ENCODE results near the gene HIC2.
A peak's percentile ranks its signal among the peaks of the same experiment; 100 is the strongest.
"Not testable (repeated sequence)": the region's sequence is repeated elsewhere in the genome, so short reads cannot be mapped to it uniquely, and the experiment has no call there.

Gene HIC2

DNA sequence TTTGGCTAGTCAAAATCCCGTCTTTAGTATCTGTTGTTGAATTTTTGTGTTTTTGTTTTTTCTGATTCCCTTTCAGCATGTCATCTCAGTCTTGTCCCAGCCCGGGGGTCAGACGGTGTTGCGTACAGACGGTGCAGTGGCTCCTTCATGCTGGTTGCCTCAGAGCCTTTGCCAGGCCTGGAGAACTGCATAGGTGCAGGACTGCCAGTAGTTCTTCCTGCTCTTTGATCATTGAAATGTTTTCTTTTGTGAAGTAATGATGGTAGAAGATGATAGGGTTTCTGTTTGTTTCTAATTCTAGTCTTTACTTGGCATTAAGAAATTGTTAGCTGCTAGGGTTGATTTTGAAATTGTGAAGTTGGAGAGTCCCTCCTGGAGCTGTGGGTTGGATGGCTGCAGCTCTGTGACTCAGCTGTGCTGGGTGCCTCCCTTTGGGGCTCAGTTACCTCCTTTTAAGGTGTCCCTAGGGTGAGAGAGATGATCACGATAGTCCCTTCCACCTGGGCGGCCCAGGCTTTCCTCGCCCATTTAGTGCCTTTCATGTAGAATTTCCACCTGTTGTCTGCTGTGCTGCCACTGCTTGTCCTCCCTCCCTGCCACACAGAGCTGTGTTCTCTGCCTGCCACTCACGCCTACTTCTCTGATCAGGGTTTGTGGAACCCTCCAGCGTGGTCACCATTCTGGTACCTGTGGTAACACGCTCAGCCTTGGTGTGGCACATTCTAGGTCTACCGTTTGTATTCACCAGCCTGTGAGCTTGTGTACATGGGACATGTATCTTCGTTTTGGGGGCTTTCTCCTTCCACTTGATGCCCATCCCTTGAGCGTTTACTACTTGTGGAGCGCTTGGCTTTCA, 17.4 kb downstream of the HIC2 start:
- DNase-seq (ENCODE audit: low spot score); FAIRE-seq: not testable (repeated sequence)

GRCh38 chr22:21435998-21436810, 19.0 kb downstream of the HIC2 start:
- not testable (repeated sequence) for DNase-seq (ENCODE audit: low spot score)
- peak; percentile 75 for FAIRE-seq

DNA sequence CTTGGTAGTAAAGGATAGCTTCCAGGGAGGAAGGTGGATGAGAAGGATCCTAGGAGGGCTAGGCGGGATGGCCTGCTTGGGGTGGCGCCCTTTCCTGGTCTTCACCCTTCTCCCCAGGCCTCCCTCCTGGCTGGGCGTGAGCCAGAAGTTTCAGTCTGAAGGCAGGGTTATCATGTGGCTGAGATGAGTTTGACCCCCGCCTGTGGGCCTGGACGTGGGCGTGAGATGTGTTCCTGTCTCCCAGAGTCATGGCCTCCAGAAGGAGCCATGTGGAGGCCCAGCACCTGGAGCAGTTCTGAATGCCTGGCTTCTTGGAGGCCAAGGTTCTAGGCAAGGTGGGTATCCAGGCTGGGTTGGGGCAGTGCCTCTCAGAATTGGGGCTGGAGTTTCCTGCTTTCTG, 20.8 kb downstream of the HIC2 start:
- not testable (repeated sequence) for DNase-seq (ENCODE audit: low spot score); FAIRE-seq

- not testable (repeated sequence) for DNase-seq (ENCODE audit: low spot score); FAIRE-seq
These were observed 23.0 kb downstream of the HIC2 start for GRCh38 chr22:21440018-21440636.

GRCh38 chr22:21440676-21441075, 23.5 kb downstream of the HIC2 start:
- not testable (repeated sequence) for FAIRE-seq

GRCh38 chr22:21441170-21441569, 24.0 kb downstream of the HIC2 start:
- FAIRE-seq; DNase-seq (ENCODE audit: low spot score): not testable (repeated sequence)

More at GRCh38 chr22:21440676-21441075, 23.5 kb downstream of the HIC2 start:
- DNase-seq (ENCODE audit: low spot score), result not testable (repeated sequence)

GRCh38 chr22:21442123-21442522, 25.0 kb downstream of the HIC2 start:
- not testable (repeated sequence) for DNase-seq (ENCODE audit: low spot score); FAIRE-seq

DNA sequence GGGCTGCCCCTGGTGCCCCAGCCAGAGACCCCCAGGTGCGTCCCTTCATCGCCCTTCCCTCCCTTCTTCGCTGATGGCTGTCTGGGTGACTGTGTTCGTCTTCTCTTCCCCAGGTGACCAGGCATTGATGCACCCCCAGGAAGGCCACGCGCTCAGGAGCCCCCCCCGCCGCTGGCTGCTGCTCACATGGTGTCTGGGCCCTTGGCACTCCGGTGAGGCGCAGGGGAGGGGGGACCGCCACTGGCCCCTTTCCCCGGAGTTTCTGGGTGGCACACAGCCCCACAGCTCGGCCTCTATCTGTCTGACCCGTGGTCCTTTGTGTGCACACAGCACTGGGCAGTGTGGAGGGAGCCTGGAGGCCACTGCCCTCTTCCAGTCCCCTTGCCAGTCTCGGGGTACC, 25.5 kb downstream of the HIC2 start:
- DNase-seq (ENCODE audit: low spot score); FAIRE-seq: not testable (repeated sequence)

DNA sequence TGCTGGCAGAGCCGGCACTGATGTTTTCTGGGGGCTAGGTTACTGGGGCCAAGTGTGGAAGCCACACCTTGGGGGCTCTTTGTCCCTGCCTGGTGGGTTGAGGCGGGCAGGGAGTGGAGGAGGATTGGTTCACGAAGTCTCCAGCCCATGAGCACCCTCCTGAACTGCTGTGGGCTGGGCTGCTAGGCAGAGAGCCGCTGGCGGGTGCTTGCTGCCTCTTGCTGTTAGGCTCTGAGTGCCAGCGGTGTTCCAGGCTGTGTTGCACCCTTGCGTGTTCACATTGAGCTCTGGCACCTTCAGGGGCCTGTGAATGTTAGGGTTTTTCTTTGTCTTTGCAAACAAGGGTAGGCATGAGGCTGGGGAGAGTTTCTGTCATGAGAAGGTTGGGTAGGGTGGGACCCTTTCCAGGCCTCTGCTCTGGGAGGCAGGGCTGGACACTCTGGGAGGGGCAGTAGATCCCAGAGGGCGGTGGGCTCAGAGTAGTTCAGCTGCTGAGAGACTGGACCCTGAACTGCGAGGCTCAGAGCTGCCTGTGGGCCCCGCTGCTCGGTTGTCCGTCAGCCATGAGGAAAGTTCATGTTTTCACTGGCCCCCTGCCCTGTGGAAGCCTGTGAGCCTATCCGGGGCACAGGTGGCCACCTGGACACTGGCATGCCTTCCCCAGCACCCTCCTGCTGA, 26.0 kb downstream of the HIC2 start:
- DNase-seq (ENCODE audit: low spot score) (no peak), FAIRE-seq (no peak)

DNA sequence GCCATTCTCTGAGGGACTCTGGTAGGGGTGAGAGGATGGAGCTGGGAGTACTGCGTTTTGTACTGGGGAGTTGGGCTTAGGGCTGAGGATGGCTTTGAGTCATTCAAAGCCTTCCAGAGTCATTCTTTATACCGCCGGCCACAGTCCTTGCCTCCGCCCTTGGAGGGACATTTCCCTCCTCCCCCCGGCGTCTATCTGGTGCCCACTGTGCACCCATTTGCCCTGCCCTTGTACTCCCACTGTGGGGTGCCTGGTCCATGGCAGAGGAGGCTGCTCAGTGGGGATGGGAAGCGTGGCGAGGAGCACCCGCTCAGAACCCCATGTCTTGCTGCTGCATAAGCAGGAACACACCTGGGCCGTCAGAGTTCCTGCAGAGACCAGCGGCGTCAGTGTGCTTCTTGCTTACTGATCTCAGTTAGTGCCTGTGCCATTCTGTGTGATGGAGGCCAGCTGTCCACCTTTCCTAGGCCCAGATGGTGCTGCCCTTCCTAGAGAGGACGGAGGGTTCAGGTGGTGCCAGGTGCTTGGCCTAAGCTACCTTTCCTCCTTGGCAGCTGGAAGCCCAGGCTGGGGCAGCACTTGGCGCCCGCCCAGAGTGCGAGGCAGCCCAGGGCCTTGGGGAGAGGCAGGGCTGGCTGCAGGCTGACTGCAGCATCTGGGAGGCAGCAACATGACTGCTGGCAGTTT, 26.7 kb downstream of the HIC2 start:
- FAIRE-seq, result no peak

GRCh38 chr22:21444701-21445436, 27.7 kb downstream of the HIC2 start:
- DNase-seq (ENCODE audit: low spot score), result no peak
- FAIRE-seq, result no peak

More for the DNA sequence above, 26.7 kb downstream of the HIC2 start:
- no peak for DNase-seq (ENCODE audit: low spot score)

DNA sequence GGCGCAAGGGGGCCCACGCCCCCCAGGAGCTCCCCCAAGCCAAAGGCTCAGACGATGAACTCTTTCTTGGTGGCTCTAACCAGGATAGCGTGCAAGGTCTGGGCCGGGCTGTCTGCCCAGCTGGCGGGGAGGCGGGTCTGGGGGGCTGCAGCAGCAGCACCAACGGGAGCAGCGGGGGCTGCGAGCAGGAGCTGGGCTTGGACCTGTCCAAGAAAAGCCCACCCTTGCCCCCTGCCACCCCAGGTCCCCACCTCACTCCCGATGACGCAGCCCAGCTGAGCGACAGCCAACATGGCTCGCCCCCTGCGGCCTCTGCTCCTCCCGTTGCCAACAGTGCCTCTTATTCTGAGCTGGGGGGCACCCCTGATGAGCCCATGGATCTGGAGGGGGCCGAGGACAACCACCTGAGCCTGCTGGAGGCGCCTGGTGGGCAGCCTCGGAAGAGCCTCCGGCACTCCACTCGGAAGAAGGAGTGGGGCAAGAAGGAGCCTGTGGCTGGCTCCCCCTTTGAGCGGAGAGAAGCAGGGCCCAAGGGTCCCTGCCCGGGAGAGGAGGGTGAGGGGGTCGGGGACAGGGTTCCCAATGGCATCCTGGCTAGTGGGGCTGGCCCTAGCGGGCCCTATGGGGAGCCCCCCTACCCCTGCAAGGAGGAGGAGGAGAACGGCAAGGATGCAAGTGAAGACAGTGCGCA, 28.4 kb downstream of the HIC2 start:
- FAIRE-seq (no peak), DNase-seq (ENCODE audit: low spot score) (no peak)

DNA sequence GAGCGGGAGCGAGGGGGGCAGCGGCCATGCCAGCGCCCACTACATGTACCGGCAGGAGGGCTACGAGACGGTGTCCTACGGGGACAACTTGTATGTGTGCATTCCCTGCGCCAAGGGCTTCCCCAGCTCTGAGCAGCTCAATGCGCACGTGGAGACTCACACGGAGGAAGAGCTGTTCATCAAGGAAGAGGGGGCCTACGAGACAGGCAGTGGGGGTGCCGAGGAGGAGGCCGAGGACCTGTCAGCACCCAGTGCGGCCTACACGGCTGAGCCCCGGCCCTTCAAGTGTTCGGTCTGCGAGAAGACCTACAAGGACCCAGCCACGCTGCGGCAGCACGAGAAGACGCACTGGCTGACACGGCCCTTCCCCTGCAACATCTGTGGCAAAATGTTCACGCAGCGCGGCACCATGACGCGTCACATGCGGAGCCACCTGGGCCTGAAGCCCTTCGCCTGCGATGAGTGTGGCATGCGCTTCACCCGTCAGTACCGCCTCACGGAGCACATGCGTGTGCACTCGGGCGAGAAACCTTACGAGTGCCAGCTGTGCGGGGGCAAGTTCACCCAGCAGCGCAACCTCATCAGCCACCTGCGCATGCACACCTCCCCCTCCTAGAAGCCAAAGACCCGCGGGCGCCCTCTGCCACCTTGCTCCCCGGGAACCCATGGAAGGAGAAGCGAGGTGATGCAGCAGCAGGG, 29.1 kb downstream of the HIC2 start:
- no peak for FAIRE-seq

GRCh38 chr22:21446827-21447690, 29.9 kb downstream of the HIC2 start:
- no peak for FAIRE-seq
- DNase-seq (ENCODE audit: low spot score), result no peak

More for the DNA sequence above, 29.1 kb downstream of the HIC2 start:
- no peak for DNase-seq (ENCODE audit: low spot score)

DNA sequence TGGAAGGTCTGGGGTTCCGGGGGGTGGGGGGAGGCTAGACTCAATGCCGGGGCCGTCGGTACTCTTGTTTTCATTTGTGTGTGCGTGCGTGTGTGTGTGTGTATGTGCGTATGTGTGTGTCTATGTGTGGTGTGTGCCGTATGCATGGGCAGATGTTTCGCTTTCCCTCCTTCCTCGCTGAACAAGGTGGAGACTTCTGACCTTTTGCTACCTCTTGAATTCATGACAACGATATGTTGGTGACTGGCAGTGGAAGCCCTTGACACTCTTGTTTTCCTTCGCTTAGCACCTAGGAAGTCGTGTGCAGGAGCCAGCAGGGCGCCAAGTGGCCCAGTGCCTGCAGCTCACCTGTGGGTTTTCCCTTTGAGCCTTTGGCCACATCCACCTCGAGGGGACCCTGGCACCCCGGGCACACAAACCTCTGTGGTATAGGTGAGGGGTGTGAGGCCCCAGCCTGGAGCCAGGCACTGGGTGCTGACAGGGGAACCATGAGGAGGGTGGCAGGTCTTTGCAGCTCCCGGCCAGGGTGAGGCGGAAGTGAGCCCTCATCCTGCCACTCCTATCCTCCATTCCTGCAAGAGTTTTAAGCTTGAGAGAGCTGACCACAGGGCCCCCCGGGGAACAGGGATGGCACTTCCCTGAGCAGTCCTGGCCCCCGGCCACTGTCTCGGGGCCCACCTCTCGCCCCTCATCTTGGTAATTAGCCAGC, 30.7 kb downstream of the HIC2 start:
- no peak for DNase-seq (ENCODE audit: low spot score)

DNA sequence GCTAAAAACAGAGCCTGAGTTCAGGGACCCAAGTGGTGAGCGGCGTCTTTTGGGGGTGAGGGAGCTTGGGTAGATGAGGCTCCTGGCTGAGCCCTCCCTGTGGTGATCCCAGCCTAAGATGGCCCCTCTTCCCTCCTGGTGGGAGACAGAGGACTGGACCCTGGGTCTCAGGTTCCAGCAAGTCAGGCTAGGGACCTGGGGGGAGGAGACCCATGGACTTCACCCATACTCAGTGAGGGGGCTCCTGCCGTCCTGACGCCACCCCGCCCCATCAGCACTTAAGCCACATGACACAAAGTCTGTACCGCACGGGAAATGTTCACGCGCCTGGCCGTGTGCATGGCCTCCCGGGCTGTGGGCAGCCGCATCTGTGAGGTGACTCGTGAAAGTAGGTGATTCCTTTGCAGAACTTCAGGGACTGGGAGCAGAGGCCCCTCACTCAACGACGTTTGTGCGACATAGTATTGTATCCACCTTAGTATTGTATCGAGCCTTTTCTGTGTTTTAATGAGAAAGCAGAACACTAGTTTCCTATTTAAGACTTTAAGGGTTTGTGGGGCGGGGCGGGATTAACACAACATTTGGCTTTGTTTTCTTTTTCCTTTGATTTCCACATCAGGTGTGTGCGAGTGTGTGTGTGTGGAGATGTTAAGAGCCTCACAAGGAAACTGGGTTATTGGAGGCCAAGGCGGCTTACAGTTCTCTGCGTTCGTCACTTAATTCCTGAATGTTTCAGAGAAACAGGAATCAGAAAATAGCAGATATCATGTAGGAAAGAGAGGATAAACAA, 31.7 kb downstream of the HIC2 start:
- FAIRE-seq, result no peak
- DNase-seq (ENCODE audit: low spot score), result no peak

More for the DNA sequence above, 30.7 kb downstream of the HIC2 start:
- no peak for FAIRE-seq

Measured in RCC 7860 (cell line).